ENCODE results near the gene ALKBH5. TPM values are rescaled to one million over a fixed set of nuclear protein-coding genes. Genes with fewer than 3 reads are reported as not detected.
A peak's percentile ranks its signal among the peaks of the same experiment; 100 is the strongest.

The ALKBH5 gene
- total RNA-seq, 1 experiment from 2014 or later, result 124 TPM

DNA sequence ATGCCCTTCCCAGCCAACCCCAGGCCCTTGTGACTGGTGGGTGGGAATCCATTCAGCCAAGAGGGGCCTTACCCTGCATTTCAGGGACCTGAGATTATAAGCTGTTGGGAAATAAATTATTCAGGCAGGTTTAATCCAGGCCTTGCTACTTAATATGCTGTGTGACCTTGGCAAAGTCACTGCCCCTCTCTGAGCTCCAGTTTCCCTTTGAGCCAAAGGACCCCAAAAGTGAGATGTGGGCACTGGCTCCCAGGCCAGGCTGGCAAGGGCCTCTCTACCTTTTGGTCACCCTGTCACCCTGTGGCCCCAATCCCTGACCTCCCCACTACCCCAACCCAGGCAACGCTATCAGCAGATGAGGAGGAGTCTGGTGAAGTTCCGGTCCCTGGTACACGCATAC is 41.2 kb upstream of the ALKBH5 start:
- Histone ChIP-seq H3K27me3 (ENCODE audit: low read length) (no peaks in the 10 kb centered on the region), H2AFZ (ENCODE audit: low read length) (no peak overlapping the region), H3K9me2 (replicated peaks; ENCODE audit: insufficient read depth, low read length) (no peaks in the 10 kb centered on the region), H4K20me1 (ENCODE audit: insufficient read depth, low read depth, low read length) (no peaks in the 10 kb centered on the region), H3K4me2 (ENCODE audit: low read depth, low read length, poor library complexity, severe bottlenecking) (no peak overlapping the region), H3K36me3 (ENCODE audit: insufficient read depth, low read length) (no peaks in the 10 kb centered on the region), H3K79me2 (ENCODE audit: low read length) (no peaks in the 10 kb centered on the region), H3K9ac (ENCODE audit: low read length) (no peak overlapping the region), H3K27ac (ENCODE audit: low read length) (no peak overlapping the region), H3K9me3 (ENCODE audit: low read length) (no peaks in the 10 kb centered on the region), H3K4me1 (ENCODE audit: low read length) (no peaks in the 10 kb centered on the region), H3K4me3 (ENCODE audit: low read length) (no peak overlapping the region)
- no peak for DNase-seq

DNA sequence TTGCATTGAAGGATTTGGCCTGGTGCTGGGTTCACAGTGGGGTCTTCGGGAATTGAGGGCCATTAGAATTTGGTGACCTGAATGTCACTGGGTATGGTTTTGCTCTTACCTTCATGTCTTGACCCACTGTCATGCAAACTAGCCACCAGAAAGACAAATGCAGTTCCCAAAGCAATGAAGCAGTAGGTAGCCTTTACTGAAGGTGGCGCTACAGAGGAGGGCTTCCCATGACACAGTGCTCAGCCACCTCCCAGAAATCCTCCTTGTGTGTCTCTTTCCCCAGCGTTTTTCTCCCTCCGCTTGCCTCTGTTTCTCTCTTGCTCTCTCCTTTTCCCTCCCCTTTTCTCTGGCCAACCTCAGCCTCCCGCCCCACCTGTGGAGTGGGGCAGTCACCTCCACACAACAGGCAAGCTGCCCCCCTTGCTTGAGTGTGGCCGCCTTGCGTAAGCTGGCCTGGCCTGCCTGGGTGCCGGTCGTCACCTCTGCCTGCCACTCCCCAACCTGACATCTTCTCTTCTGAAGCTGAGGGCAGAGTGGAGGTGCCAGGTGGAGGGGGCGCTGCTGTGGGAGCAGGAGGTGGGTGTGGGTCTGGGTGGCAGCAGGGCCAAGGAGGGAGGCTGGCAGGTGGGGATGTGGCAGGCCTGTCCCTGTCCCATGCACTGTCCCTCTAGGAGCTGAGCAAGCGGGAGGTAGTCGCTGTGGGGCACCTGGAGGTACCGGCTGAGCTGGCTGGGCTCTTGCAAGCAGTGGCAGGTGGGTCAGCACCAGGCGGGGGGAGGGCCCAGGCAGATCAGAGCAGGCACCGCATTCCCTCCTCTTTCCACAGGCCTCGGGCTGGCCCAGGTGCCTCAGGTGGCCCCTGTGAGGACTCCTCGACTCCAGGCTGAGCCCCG is 40.3 kb upstream of the ALKBH5 start:
- H3K4me1 ChIP-seq (ENCODE audit: low read length), result no peaks in the 10 kb centered on the region
- no peak overlapping the region for H3K4me2 ChIP-seq (ENCODE audit: low read depth, low read length, poor library complexity, severe bottlenecking)
- no peaks in the 10 kb centered on the region for H3K36me3 ChIP-seq (ENCODE audit: insufficient read depth, low read length)
- no peak overlapping the region for H2AFZ ChIP-seq (ENCODE audit: low read length)
- no peaks in the 10 kb centered on the region for H3K9me3 ChIP-seq (ENCODE audit: low read length)
- H3K27ac ChIP-seq (ENCODE audit: low read length), result no peak overlapping the region
- no peaks in the 10 kb centered on the region for H3K27me3 ChIP-seq (ENCODE audit: low read length)
- H3K79me2 ChIP-seq (ENCODE audit: low read length), result no peaks in the 10 kb centered on the region
- H4K20me1 ChIP-seq (ENCODE audit: insufficient read depth, low read depth, low read length), result no peaks in the 10 kb centered on the region
- no peak overlapping the region for H3K9ac ChIP-seq (ENCODE audit: low read length)
- H3K4me3 ChIP-seq (ENCODE audit: low read length), result no peak overlapping the region
- peak; percentile 76 for DNase-seq
- H3K9me2 ChIP-seq (replicated peaks; ENCODE audit: insufficient read depth, low read length), result no peaks in the 10 kb centered on the region

- Histone ChIP-seq H3K27ac (ENCODE audit: low read length) (no peak overlapping the region), H3K79me2 (ENCODE audit: low read length) (no peaks in the 10 kb centered on the region), H3K9me2 (replicated peaks; ENCODE audit: insufficient read depth, low read length) (no peaks in the 10 kb centered on the region), H3K4me3 (ENCODE audit: low read length) (no peak overlapping the region), H4K20me1 (ENCODE audit: insufficient read depth, low read depth, low read length) (no peaks in the 10 kb centered on the region), H3K27me3 (ENCODE audit: low read length) (no peaks in the 10 kb centered on the region), H2AFZ (ENCODE audit: low read length) (no peak overlapping the region), H3K4me2 (ENCODE audit: low read depth, low read length, poor library complexity, severe bottlenecking) (no peak overlapping the region), H3K4me1 (ENCODE audit: low read length) (no peaks in the 10 kb centered on the region), H3K36me3 (ENCODE audit: insufficient read depth, low read length) (no peaks in the 10 kb centered on the region), H3K9me3 (ENCODE audit: low read length) (no peaks in the 10 kb centered on the region), H3K9ac (ENCODE audit: low read length) (no peak overlapping the region)
- DNase-seq, result no peak
Observed at GRCh38 chr17:18144261-18144660, 39.4 kb upstream of the ALKBH5 start.

- Histone ChIP-seq H3K4me1 (ENCODE audit: low read length) (no peaks in the 10 kb centered on the region), H3K9ac (ENCODE audit: low read length) (no peak overlapping the region), H3K9me2 (replicated peaks; ENCODE audit: insufficient read depth, low read length) (no peaks in the 10 kb centered on the region), H3K36me3 (ENCODE audit: insufficient read depth, low read length) (no peaks in the 10 kb centered on the region), H3K27ac (ENCODE audit: low read length) (no peak overlapping the region), H4K20me1 (ENCODE audit: insufficient read depth, low read depth, low read length) (no peaks in the 10 kb centered on the region), H3K4me3 (ENCODE audit: low read length) (no peak overlapping the region), H3K9me3 (ENCODE audit: low read length) (no peaks in the 10 kb centered on the region), H3K27me3 (ENCODE audit: low read length) (no peaks in the 10 kb centered on the region), H2AFZ (ENCODE audit: low read length) (no peak overlapping the region), H3K4me2 (ENCODE audit: low read depth, low read length, poor library complexity, severe bottlenecking) (no peak overlapping the region), H3K79me2 (ENCODE audit: low read length) (no peaks in the 10 kb centered on the region)
- DNase-seq, result no peak
Observed at GRCh38 chr17:18144855-18145254, 38.8 kb upstream of the ALKBH5 start.

GRCh38 chr17:18145811-18146210 is 37.8 kb upstream of the ALKBH5 start:
- H3K27me3 ChIP-seq (ENCODE audit: low read length), result no peaks in the 10 kb centered on the region
- H3K9me2 ChIP-seq (replicated peaks; ENCODE audit: insufficient read depth, low read length), result no peaks in the 10 kb centered on the region
- H3K9me3 ChIP-seq (ENCODE audit: low read length), result no peaks in the 10 kb centered on the region
- H3K4me1 ChIP-seq (ENCODE audit: low read length), result no peaks in the 10 kb centered on the region
- no peak overlapping the region for H2AFZ ChIP-seq (ENCODE audit: low read length)
- no peaks in the 10 kb centered on the region for H3K36me3 ChIP-seq (ENCODE audit: insufficient read depth, low read length)
- DNase-seq, result no peak
- H3K4me2 ChIP-seq (ENCODE audit: low read depth, low read length, poor library complexity, severe bottlenecking), result no peak overlapping the region
- H3K79me2 ChIP-seq (ENCODE audit: low read length), result no peaks in the 10 kb centered on the region
- H3K9ac ChIP-seq (ENCODE audit: low read length), result no peak overlapping the region
- no peak overlapping the region for H3K4me3 ChIP-seq (ENCODE audit: low read length)
- H4K20me1 ChIP-seq (ENCODE audit: insufficient read depth, low read depth, low read length), result no peaks in the 10 kb centered on the region
- no peak overlapping the region for H3K27ac ChIP-seq (ENCODE audit: low read length)

GRCh38 chr17:18146259-18146658 is 37.4 kb upstream of the ALKBH5 start:
- H4K20me1 ChIP-seq (ENCODE audit: insufficient read depth, low read depth, low read length), result no peaks in the 10 kb centered on the region
- H2AFZ ChIP-seq (ENCODE audit: low read length), result no peak overlapping the region
- H3K4me2 ChIP-seq (ENCODE audit: low read depth, low read length, poor library complexity, severe bottlenecking), result no peak overlapping the region
- no peak overlapping the region for H3K4me3 ChIP-seq (ENCODE audit: low read length)
- H3K9me2 ChIP-seq (replicated peaks; ENCODE audit: insufficient read depth, low read length), result no peaks in the 10 kb centered on the region
- H3K27ac ChIP-seq (ENCODE audit: low read length), result no peak overlapping the region
- H3K4me1 ChIP-seq (ENCODE audit: low read length), result no peaks in the 10 kb centered on the region
- DNase-seq, result no peak
- H3K79me2 ChIP-seq (ENCODE audit: low read length), result no peaks in the 10 kb centered on the region
- no peaks in the 10 kb centered on the region for H3K27me3 ChIP-seq (ENCODE audit: low read length)
- no peak overlapping the region for H3K9ac ChIP-seq (ENCODE audit: low read length)
- no peaks in the 10 kb centered on the region for H3K36me3 ChIP-seq (ENCODE audit: insufficient read depth, low read length)
- no peaks in the 10 kb centered on the region for H3K9me3 ChIP-seq (ENCODE audit: low read length)

- H3K27me3 ChIP-seq (ENCODE audit: low read length), result no peaks in the 10 kb centered on the region
- H3K4me1 ChIP-seq (ENCODE audit: low read length), result no peaks in the 10 kb centered on the region
- no peak overlapping the region for H3K9ac ChIP-seq (ENCODE audit: low read length)
- H3K36me3 ChIP-seq (ENCODE audit: insufficient read depth, low read length), result no peaks in the 10 kb centered on the region
- no peak for DNase-seq
- no peak overlapping the region for H3K27ac ChIP-seq (ENCODE audit: low read length)
- no peak overlapping the region for H2AFZ ChIP-seq (ENCODE audit: low read length)
- H4K20me1 ChIP-seq (ENCODE audit: insufficient read depth, low read depth, low read length), result no peaks in the 10 kb centered on the region
- H3K79me2 ChIP-seq (ENCODE audit: low read length), result no peaks in the 10 kb centered on the region
- H3K4me3 ChIP-seq (ENCODE audit: low read length), result no peak overlapping the region
- no peak overlapping the region for H3K4me2 ChIP-seq (ENCODE audit: low read depth, low read length, poor library complexity, severe bottlenecking)
- H3K9me2 ChIP-seq (replicated peaks; ENCODE audit: insufficient read depth, low read length), result no peaks in the 10 kb centered on the region
- no peaks in the 10 kb centered on the region for H3K9me3 ChIP-seq (ENCODE audit: low read length)
Observed at GRCh38 chr17:18146980-18147379, 36.6 kb upstream of the ALKBH5 start.

DNA sequence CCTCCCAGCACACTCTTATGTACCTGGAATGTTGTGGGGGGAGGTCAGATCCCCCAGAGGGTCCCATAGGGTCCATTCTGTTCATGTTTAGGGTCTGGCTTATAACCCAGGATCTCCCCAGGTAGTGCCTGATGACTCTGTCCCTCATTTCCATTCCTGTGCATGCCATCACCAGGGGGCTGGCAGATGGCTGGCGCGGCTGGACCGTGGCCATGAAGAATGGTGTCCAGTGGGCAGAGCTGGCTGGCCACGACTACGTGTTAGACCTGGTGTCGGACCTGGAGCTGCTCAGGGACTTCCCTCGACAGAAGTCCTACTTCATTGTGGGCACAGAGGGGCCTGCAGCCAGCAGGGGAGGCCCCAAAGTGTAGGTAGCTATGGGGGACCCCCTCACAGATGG is 35.0 kb upstream of the ALKBH5 start:
- no peaks in the 10 kb centered on the region for H3K36me3 ChIP-seq (ENCODE audit: insufficient read depth, low read length)
- H2AFZ ChIP-seq (ENCODE audit: low read length), result no peak overlapping the region
- H3K4me3 ChIP-seq (ENCODE audit: low read length), result no peak overlapping the region
- no peaks in the 10 kb centered on the region for H3K79me2 ChIP-seq (ENCODE audit: low read length)
- H3K4me2 ChIP-seq (ENCODE audit: low read depth, low read length, poor library complexity, severe bottlenecking), result no peak overlapping the region
- no peaks in the 10 kb centered on the region for H3K9me3 ChIP-seq (ENCODE audit: low read length)
- H3K9me2 ChIP-seq (replicated peaks; ENCODE audit: insufficient read depth, low read length), result no peaks in the 10 kb centered on the region
- no peak overlapping the region for H3K9ac ChIP-seq (ENCODE audit: low read length)
- peaks cover 3% of the 10 kb centered on the region; the same call in 1 of the 2 replicates for H3K4me1 ChIP-seq (ENCODE audit: low read length)
- H4K20me1 ChIP-seq (ENCODE audit: insufficient read depth, low read depth, low read length), result no peaks in the 10 kb centered on the region
- H3K27ac ChIP-seq (ENCODE audit: low read length), result no peak overlapping the region
- DNase-seq, result no peak
- H3K27me3 ChIP-seq (ENCODE audit: low read length), result no peaks in the 10 kb centered on the region

Measured in Karpas-422 (cell line).